ENCODE measurements around the gene MOB1B.

The MOB1B gene

DNA sequence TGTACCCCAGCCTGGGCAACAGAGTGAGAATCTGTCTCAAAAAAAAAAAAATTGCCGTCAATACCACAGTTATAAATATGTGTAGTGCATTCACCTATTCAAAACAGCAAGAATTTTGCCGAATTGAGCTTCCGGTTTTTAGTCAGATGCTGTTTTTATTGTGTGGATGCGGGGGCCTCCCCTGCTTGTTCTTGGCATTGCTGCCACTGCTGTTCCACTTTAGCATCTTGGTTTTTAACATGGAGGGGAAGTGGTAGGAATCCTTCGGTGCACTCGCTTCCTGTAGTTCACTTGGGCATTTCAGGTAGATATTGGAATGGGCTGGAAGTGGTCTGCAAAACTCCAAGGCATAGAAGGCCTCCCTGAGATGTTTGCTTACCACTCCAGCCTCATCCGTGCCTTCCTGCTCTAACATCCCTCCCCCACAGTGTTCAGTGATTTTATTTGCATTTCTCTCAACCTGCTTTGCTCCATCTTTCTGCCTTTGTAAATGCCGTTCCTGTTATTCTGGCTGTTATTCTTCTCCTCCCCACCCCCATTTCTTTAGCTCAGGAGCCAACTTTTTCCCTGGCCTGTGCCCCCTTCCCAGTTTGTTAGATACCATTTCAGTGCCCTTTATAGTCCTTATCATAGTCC, 25.5 kb downstream of the MOB1B start:
- FAIRE-seq (peak; percentile 73), DNase-seq (ENCODE audit: insufficient read length, low spot score) (no peak)
- TF ChIP-seq SPI1 (IDR thresholded peaks at IDR 0.05; ENCODE audit: low read depth, low read length) (peak; percentile 63), POU2F2 (IDR thresholded peaks at IDR 0.05; ENCODE audit: low read depth, low read length) (peak; percentile 68; the same call in 1 of the 2 replicates), POLR2A (IDR thresholded peaks at IDR 0.05; ENCODE audit: low read depth, low read length) (no peak), POLR2AphosphoS5 (IDR thresholded peaks at IDR 0.05; ENCODE audit: low read depth, low read length) (no peak), PAX5 (IDR thresholded peaks at IDR 0.05; ENCODE audit: insufficient read depth, low read length, severe bottlenecking) (no peak), TAF1 (IDR thresholded peaks at IDR 0.05; ENCODE audit: low read depth, low read length) (no peak)

DNA sequence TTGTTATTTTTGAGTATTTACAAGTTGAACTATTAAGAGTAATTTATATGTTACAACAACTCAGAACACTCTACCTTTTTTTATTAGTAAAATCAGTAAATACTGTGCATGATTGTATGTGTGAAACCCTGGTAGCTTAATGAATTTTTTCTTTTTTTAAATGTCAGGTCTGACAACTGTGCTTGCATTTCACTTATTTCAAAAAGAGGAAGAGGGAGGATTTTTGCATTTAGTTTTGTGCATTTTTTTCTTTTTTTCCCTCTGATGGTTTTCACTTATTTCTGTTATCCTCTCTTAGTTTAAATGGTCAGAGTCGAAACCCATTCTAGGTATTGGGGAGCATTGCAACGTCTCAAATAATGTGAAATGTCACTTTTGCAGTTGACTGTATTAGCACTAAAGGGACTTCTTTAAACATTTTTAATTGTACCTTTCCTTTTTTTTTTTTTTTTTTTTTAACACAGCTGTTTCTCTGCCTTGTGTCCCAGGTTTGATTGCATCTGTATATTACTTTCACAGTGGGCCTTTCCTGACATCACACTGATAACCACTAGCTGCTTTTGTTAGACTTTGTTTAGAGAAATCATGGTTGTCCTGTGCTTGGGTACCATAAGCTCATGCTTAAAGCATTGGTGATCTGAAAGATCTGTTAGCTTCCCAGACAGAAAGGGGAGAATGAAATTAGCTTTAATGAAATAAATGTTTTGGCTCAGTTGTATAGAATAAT, 28.5 kb downstream of the MOB1B start:
- TF ChIP-seq SPI1 (IDR thresholded peaks at IDR 0.05; ENCODE audit: low read depth, low read length) (peak; percentile 84), POLR2AphosphoS5 (IDR thresholded peaks at IDR 0.05; ENCODE audit: low read depth, low read length) (no peak)
- DNase-seq (ENCODE audit: insufficient read length, low spot score) = no peak

DNA sequence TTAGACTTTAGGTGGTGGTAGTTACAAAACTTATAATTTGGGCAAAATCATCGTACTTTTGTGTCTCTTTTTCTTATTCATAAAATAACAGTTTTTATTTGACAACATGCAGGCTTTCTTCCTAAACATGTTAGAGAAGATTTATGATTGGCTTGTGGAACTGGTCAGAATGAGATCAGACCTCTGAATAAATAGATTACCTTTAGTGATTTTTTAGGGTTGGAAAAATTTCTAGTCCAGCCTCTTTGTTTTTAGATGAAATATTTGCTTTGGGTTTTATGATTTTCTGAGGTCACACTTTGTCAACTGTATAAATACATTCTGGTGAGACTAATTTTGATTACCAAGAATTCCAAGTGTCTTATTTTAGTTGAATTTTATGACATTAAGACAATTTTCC, 29.2 kb downstream of the MOB1B start:
- DNase-seq (ENCODE audit: insufficient read length, low spot score) (no peak), FAIRE-seq (no peak)
- TF ChIP-seq POLR2AphosphoS5 (IDR thresholded peaks at IDR 0.05; ENCODE audit: low read depth, low read length) = no peak
- no peak for TF ChIP-seq TAF1 (IDR thresholded peaks at IDR 0.05; ENCODE audit: low read depth, low read length)
- TF ChIP-seq POLR2A (IDR thresholded peaks at IDR 0.05; ENCODE audit: low read depth, low read length) = no peak
- TF ChIP-seq PAX5 (IDR thresholded peaks at IDR 0.05; ENCODE audit: insufficient read depth, low read length, severe bottlenecking) = no peak
- no peak for TF ChIP-seq POU2F2 (IDR thresholded peaks at IDR 0.05; ENCODE audit: low read depth, low read length)
- no peak for TF ChIP-seq SPI1 (IDR thresholded peaks at IDR 0.05; ENCODE audit: low read depth, low read length)

More for the DNA sequence above, 28.5 kb downstream of the MOB1B start:
- no peak for FAIRE-seq

DNA sequence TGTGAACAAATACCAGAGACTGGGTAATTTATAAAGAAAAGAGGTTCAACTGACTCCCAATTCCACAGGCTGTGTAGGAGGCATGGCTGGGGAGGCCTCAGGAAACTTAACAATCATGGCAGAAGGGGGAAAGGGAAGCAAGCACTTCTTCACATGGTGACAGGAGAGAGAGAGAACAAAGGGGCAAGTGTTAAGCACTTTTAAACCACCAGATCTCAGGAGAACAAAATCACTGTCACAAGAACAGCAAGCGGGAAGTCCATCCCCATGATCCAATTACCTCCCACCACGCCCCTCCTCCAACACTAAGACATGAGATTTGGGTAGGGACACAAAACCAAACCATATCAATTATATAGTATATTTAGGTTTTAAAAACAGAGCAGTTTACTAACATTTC, 30.8 kb downstream of the MOB1B start:
- no peak for TF ChIP-seq PAX5 (IDR thresholded peaks at IDR 0.05; ENCODE audit: insufficient read depth, low read length, severe bottlenecking)
- TF ChIP-seq POLR2A (IDR thresholded peaks at IDR 0.05; ENCODE audit: low read depth, low read length) = no peak
- TF ChIP-seq POLR2AphosphoS5 (IDR thresholded peaks at IDR 0.05; ENCODE audit: low read depth, low read length) = no peak
- TF ChIP-seq TAF1 (IDR thresholded peaks at IDR 0.05; ENCODE audit: low read depth, low read length) = no peak
- TF ChIP-seq SPI1 (IDR thresholded peaks at IDR 0.05; ENCODE audit: low read depth, low read length) = no peak
- no peak for TF ChIP-seq POU2F2 (IDR thresholded peaks at IDR 0.05; ENCODE audit: low read depth, low read length)

DNA sequence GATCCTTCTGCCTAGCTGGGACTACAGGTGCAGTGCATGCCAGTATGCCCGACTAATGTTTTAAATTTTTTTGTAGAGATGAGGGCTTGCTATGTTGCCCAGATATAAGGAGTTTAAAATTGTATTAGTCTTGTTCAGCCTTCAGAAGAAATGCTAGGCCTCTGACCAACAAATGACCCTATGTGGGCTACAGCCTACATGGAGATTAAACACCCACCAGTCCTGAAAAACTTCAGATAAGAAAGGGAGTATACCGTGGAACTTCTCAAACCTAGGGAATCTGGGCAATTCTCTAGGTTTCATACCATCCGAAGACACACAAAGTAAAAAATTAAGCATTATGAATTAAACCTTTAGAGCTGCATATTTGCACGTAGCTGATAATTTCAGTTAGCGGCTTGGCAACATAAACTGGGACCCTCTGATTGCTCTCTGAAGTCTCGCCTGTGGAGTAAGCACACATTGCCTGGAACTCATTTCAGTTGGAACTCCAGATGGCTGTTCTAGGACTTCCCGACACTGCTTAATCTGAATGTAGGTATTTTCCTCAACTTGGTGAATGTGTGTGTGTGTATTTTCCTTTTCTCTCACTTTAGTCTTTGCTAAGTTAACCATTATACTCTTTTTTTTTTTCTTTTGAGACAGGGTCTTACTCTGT, 33.0 kb downstream of the MOB1B start:
- TF ChIP-seq PAX5 (IDR thresholded peaks at IDR 0.05; ENCODE audit: insufficient read depth, low read length, severe bottlenecking) (no peak), POU2F2 (IDR thresholded peaks at IDR 0.05; ENCODE audit: low read depth, low read length) (no peak)
- DNase-seq (ENCODE audit: insufficient read length, low spot score) (no peak), FAIRE-seq (no peak)

More for the DNA sequence above, 30.8 kb downstream of the MOB1B start:
- FAIRE-seq = no peak
- DNase-seq (ENCODE audit: insufficient read length, low spot score) = no peak

DNA sequence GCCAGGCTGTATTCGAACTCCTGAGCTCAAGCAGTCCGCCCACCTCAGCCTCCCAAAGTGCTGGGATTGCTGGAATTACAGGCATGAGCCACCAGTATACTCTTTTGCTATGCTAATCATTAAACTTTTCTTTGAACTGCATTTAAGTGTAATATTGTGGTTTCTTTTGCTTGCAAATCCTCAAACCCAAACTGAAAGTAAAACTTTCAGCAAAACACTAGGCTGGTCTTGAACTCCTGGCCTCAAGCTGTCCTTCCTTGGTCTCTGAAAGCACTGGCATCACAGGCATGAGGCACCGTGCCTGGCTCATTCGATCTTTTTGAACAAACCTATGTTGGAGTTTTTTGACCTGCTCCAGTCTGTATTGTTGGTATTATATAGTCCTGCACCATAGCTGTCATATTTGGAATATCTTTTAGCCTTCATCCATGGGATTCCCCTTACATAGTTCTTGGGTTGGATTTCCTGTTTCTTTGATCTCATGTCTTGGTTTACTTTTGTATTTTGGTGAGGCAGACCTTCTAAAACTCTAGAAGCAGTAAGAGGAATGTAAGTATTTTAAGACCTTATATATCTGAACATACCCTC, 34.1 kb downstream of the MOB1B start:
- no peak for FAIRE-seq
- no peak for TF ChIP-seq PAX5 (IDR thresholded peaks at IDR 0.05; ENCODE audit: insufficient read depth, low read length, severe bottlenecking)
- no peak for TF ChIP-seq POU2F2 (IDR thresholded peaks at IDR 0.05; ENCODE audit: low read depth, low read length)
- TF ChIP-seq SPI1 (IDR thresholded peaks at IDR 0.05; ENCODE audit: low read depth, low read length) = no peak
- no peak for TF ChIP-seq POLR2AphosphoS5 (IDR thresholded peaks at IDR 0.05; ENCODE audit: low read depth, low read length)
- TF ChIP-seq POLR2A (IDR thresholded peaks at IDR 0.05; ENCODE audit: low read depth, low read length) = no peak
- TF ChIP-seq TAF1 (IDR thresholded peaks at IDR 0.05; ENCODE audit: low read depth, low read length) = no peak
- no peak for DNase-seq (ENCODE audit: insufficient read length, low spot score)

DNA sequence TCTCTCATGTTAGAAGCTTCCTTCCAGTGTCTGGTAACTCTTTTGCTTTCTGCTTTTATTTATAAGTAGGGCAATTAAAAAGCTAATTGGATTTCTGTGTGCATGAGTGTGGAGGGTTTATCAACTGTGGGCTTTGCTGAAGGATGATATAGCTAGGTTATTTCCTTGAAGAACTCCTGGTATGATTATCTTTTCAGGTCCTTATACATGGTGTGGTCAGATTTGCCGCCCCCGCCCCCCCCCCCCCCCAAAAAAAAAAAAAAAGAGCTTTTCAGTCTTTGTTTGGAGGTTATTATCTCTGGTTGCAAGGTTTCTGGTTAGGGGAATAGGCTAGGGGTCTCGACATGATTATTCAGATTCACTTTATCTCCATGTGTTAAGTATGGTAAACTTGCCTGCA, 35.9 kb downstream of the MOB1B start:
- FAIRE-seq (no peak), DNase-seq (ENCODE audit: insufficient read length, low spot score) (no peak)
- TF ChIP-seq POU2F2 (IDR thresholded peaks at IDR 0.05; ENCODE audit: low read depth, low read length) = no peak
- no peak for TF ChIP-seq POLR2AphosphoS5 (IDR thresholded peaks at IDR 0.05; ENCODE audit: low read depth, low read length)

DNA sequence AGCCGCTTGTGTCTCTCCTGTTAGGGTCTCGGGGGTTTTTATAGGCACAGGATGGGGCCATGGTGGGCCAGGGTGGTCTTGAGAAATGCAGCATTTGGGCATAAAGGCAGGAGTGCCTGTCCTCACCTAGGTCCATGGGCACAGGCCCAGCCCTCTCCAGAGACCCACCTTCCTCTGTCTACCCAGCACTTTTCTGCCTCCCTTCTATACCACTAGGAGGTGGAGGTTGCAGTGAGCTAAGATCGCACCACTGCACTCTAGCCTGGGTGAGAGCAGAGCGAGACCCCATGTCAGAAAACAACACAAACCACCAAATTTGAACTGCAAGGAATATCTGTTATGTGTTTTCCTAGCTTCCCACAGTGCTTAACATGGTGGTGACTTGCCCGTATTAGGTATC, 38.0 kb downstream of the MOB1B start:
- no peak for TF ChIP-seq SPI1 (IDR thresholded peaks at IDR 0.05; ENCODE audit: low read depth, low read length)
- no peak for TF ChIP-seq POU2F2 (IDR thresholded peaks at IDR 0.05; ENCODE audit: low read depth, low read length)
- no peak for TF ChIP-seq POLR2AphosphoS5 (IDR thresholded peaks at IDR 0.05; ENCODE audit: low read depth, low read length)
- no peak for TF ChIP-seq TAF1 (IDR thresholded peaks at IDR 0.05; ENCODE audit: low read depth, low read length)
- no peak for TF ChIP-seq PAX5 (IDR thresholded peaks at IDR 0.05; ENCODE audit: insufficient read depth, low read length, severe bottlenecking)
- no peak for TF ChIP-seq POLR2A (IDR thresholded peaks at IDR 0.05; ENCODE audit: low read depth, low read length)
- FAIRE-seq = no peak
- no peak for DNase-seq (ENCODE audit: insufficient read length, low spot score)

DNA sequence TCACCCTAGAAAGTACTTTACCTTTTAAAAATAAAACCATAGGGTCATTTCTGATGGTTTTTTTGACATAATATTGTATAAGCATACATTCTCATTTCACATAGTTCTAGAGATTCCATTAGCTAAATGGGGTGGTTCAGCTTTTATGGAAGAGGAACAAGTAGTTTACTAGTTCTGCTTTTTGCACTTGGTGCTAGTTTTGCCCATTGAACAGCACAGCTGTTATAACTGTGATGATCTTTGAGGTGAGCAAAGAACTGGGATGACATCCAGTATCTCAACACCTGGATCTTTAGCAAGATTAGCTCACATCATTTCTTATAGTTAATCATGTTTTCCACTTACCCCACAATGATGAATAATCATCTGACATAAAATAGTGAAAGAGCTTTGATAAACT, 40.9 kb downstream of the MOB1B start:
- FAIRE-seq (peak; percentile 82), DNase-seq (ENCODE audit: insufficient read length, low spot score) (no peak)
- TF ChIP-seq SPI1 (IDR thresholded peaks at IDR 0.05; ENCODE audit: low read depth, low read length) (peak; percentile 72), POLR2AphosphoS5 (IDR thresholded peaks at IDR 0.05; ENCODE audit: low read depth, low read length) (no peak)

DNA sequence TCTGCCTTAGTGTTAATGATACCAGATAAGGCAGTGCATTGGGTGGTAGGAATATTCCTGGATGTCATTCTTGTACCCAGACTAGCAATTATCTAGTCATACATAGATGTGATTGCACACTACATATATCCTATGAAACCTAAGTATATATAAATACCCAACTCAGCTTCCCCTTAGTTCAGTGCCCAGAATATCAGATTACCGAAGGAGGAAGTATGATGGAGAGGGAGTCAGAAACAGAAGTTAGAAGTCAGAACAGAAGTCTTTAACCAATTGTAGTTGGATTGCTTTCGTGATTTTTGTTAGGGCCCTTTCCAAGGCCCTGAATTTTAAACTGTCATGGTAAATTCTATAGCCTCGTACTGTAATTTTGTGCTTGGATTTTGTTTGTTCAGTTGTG, 42.9 kb downstream of the MOB1B start:
- DNase-seq (ENCODE audit: insufficient read length, low spot score) (no peak), FAIRE-seq (peak; percentile 67)
- no peak for TF ChIP-seq POLR2AphosphoS5 (IDR thresholded peaks at IDR 0.05; ENCODE audit: low read depth, low read length)
- TF ChIP-seq PAX5 (IDR thresholded peaks at IDR 0.05; ENCODE audit: insufficient read depth, low read length, severe bottlenecking) = no peak
- TF ChIP-seq TAF1 (IDR thresholded peaks at IDR 0.05; ENCODE audit: low read depth, low read length) = no peak
- TF ChIP-seq POLR2A (IDR thresholded peaks at IDR 0.05; ENCODE audit: low read depth, low read length) = no peak
- TF ChIP-seq POU2F2 (IDR thresholded peaks at IDR 0.05; ENCODE audit: low read depth, low read length) = no peak
- TF ChIP-seq SPI1 (IDR thresholded peaks at IDR 0.05; ENCODE audit: low read depth, low read length) = no peak

Measured in GM12891 (cell line).